ENCODE results near the gene LARP1. TPM values are rescaled to one million over a fixed set of nuclear protein-coding genes. Genes with fewer than 3 reads are reported as not detected.

LARP1 gene
- total RNA-seq, 2 experiments from 2014 or later, result 214 to 218 TPM

- DNase-seq (no peak), ATAC-seq (no peak)
- POLR2A ChIA-PET, result interaction anchor here (0.7 to 7.1 kb wide), 3 partner anchors 11 to 98 kb away, joined by 3 to 52 read pairs (median 3); no protein-coding TSS in a partner anchor
- Mint-ChIP-seq H3K36me3 (ENCODE audit: low read depth) (peaks cover 7% of the 10 kb centered on the region), H3K27me3 (no peaks in the 10 kb centered on the region), H3K4me1 (ENCODE audit: low read depth) (peaks cover 65% of the 10 kb centered on the region), H3K27ac (no peak overlapping the region), H3K4me3 (no peak overlapping the region), H3K9me3 (no peaks in the 10 kb centered on the region)
- no peak for TF ChIP-seq CTCF (IDR thresholded peaks at IDR 0.05)
- intact Hi-C loops (cut with micrococcal nuclease), result no loop called here
- CTCF ChIA-PET, result interaction anchor here (1.3 to 1.9 kb wide), 2 partner anchors 11 to 27 kb away, joined by 3 to 7 read pairs; no protein-coding TSS in a partner anchor
These were observed 23.4 kb downstream of the LARP1 start for GRCh38 chr5:154778534-154778933.

GRCh38 chr5:154779105-154779504, 23.9 kb downstream of the LARP1 start:
- H3K4me3 Mint-ChIP-seq, result no peak overlapping the region
- intact Hi-C loops (cut with micrococcal nuclease), result no loop called here
- no peak for TF ChIP-seq CTCF (IDR thresholded peaks at IDR 0.05)
- ChIA-PET POLR2A (interaction anchor here (0.9 to 7.1 kb wide), 3 partner anchors 12 to 20 kb away, joined by 3 to 52 read pairs (median 3); no protein-coding TSS in a partner anchor), CTCF (interaction anchor here (1.9 kb wide), 1 partner anchor 11 kb away, joined by 7 read pairs; no protein-coding TSS in a partner anchor)
- ATAC-seq (peak; percentile 31), DNase-seq (no peak)
- peaks cover 7% of the 10 kb centered on the region for H3K36me3 Mint-ChIP-seq (ENCODE audit: low read depth)
- H3K4me1 Mint-ChIP-seq (ENCODE audit: low read depth), result peaks cover 67% of the 10 kb centered on the region
- H3K27me3 Mint-ChIP-seq, result no peaks in the 10 kb centered on the region
- no peaks in the 10 kb centered on the region for H3K9me3 Mint-ChIP-seq
- H3K27ac Mint-ChIP-seq, result peak overlapping the region; percentile 7

- no peak for ATAC-seq
These were observed 25.0 kb downstream of the LARP1 start for GRCh38 chr5:154780128-154780527.

GRCh38 chr5:154782326-154782725, 27.1 kb downstream of the LARP1 start:
- intact Hi-C loops (cut with micrococcal nuclease), result no loop called here
- DNase-seq (no peak), ATAC-seq (no peak)
- Mint-ChIP-seq H3K4me3 (no peak overlapping the region), H3K27ac (peak overlapping the region; percentile 1), H3K4me1 (ENCODE audit: low read depth) (peaks cover 82% of the 10 kb centered on the region), H3K9me3 (no peaks in the 10 kb centered on the region), H3K27me3 (no peaks in the 10 kb centered on the region), H3K36me3 (ENCODE audit: low read depth) (peaks cover 19% of the 10 kb centered on the region)
- ChIA-PET POLR2A (interaction anchor here (7.1 kb wide), 1 partner anchor 15 kb away, joined by 52 read pairs; no protein-coding TSS in a partner anchor), CTCF (no interaction called here)
- no peak for TF ChIP-seq CTCF (IDR thresholded peaks at IDR 0.05)

More at GRCh38 chr5:154780128-154780527, 25.0 kb downstream of the LARP1 start:
- ChIA-PET CTCF (no interaction called here), POLR2A (interaction anchor here (0.9 to 7.1 kb wide), 3 partner anchors 13 to 21 kb away, joined by 3 to 52 read pairs (median 3); no protein-coding TSS in a partner anchor)
- Mint-ChIP-seq H3K9me3 (no peaks in the 10 kb centered on the region), H3K4me3 (no peak overlapping the region), H3K4me1 (ENCODE audit: low read depth) (peaks cover 68% of the 10 kb centered on the region), H3K27me3 (no peaks in the 10 kb centered on the region), H3K36me3 (ENCODE audit: low read depth) (peaks cover 13% of the 10 kb centered on the region), H3K27ac (peak overlapping the region; percentile 77)
- no peak for DNase-seq
- TF ChIP-seq CTCF (IDR thresholded peaks at IDR 0.05), result no peak
- intact Hi-C loops (cut with micrococcal nuclease), result no loop called here

GRCh38 chr5:154782812-154783592, 27.8 kb downstream of the LARP1 start:
- CTCF ChIA-PET, result interaction anchor here (0.9 to 1.6 kb wide), 2 partner anchors 9 to 11 kb away, joined by 3 read pairs; no protein-coding TSS in a partner anchor
- peak overlapping the region; percentile 80 for H3K27ac Mint-ChIP-seq
- no peak for DNase-seq
- intact Hi-C loops (cut with micrococcal nuclease), result no loop called here
- H3K9me3 Mint-ChIP-seq, result no peaks in the 10 kb centered on the region
- ATAC-seq, result no peak
- TF ChIP-seq CTCF (IDR thresholded peaks at IDR 0.05), result no peak
- H3K27me3 Mint-ChIP-seq, result no peaks in the 10 kb centered on the region
- POLR2A ChIA-PET, result interaction anchor here (7.1 kb wide), 1 partner anchor 15 kb away, joined by 52 read pairs; no protein-coding TSS in a partner anchor
- peaks cover 88% of the 10 kb centered on the region for H3K4me1 Mint-ChIP-seq (ENCODE audit: low read depth)
- H3K36me3 Mint-ChIP-seq (ENCODE audit: low read depth), result peaks cover 23% of the 10 kb centered on the region
- no peak overlapping the region for H3K4me3 Mint-ChIP-seq

All from activated CD8-positive, alpha-beta T cell treated with anti-CD3 and anti-CD28 coated beads for 36 hours (primary cell).